SH-SY5Y (cell line): ENCODE results near the gene PGLYRP2.

Experiments
- GATA2 ChIP-seq: IDR thresholded peaks from 2 replicates; pipeline ENCODE4 v1.6.1; 2011; ENCODE audit warnings: mild to moderate bottlenecking, low read depth, low read length
- GATA3 ChIP-seq: IDR thresholded peaks from 2 replicates; pipeline ENCODE4 v1.6.1; 2011; ENCODE audit warnings: low read depth, mild to moderate bottlenecking, low read length, moderate library complexity

The PGLYRP2 gene

GRCh38 chr19:15439821-15440641 lies 39.3 kb downstream of the PGLYRP2 start:
- no peak for TF ChIP-seq GATA2
- TF ChIP-seq GATA3, result no peak

- TF ChIP-seq GATA3, result no peak
- no peak for TF ChIP-seq GATA2
Measured at GRCh38 chr19:15439078-15439799, 40.1 kb downstream of the PGLYRP2 start.

- TF ChIP-seq GATA2, result no peak
- TF ChIP-seq GATA3, result no peak
Measured at GRCh38 chr19:15438577-15438976, 40.7 kb downstream of the PGLYRP2 start.

GRCh38 chr19:15438124-15438496 lies 41.2 kb downstream of the PGLYRP2 start:
- TF ChIP-seq GATA3, result no peak
- no peak for TF ChIP-seq GATA2

GRCh38 chr19:15437355-15438123 lies 41.8 kb downstream of the PGLYRP2 start:
- TF ChIP-seq GATA3, result no peak
- TF ChIP-seq GATA2, result no peak

GRCh38 chr19:15436826-15437110 lies 42.5 kb downstream of the PGLYRP2 start:
- TF ChIP-seq GATA3, result no peak
- TF ChIP-seq GATA2, result no peak

- TF ChIP-seq GATA3, result no peak
- TF ChIP-seq GATA2, result no peak
Measured at GRCh38 chr19:15436012-15436825, 43.1 kb downstream of the PGLYRP2 start.

GRCh38 chr19:15433519-15434069 lies 45.7 kb downstream of the PGLYRP2 start:
- TF ChIP-seq GATA3 (no peak), GATA2 (no peak)

- no peak for TF ChIP-seq GATA2
- TF ChIP-seq GATA3, result no peak
Measured at GRCh38 chr19:15432629-15433518, 46.4 kb downstream of the PGLYRP2 start.

GRCh38 chr19:15432018-15432494 lies 47.2 kb downstream of the PGLYRP2 start:
- TF ChIP-seq GATA2, result no peak
- TF ChIP-seq GATA3, result no peak

GRCh38 chr19:15431396-15432017 lies 47.8 kb downstream of the PGLYRP2 start:
- TF ChIP-seq GATA2 (no peak), GATA3 (no peak)

GRCh38 chr19:15430526-15431120 lies 48.7 kb downstream of the PGLYRP2 start:
- TF ChIP-seq GATA3, result no peak
- no peak for TF ChIP-seq GATA2
